Measurements from ENCODE around the gene CALU.

DNA sequence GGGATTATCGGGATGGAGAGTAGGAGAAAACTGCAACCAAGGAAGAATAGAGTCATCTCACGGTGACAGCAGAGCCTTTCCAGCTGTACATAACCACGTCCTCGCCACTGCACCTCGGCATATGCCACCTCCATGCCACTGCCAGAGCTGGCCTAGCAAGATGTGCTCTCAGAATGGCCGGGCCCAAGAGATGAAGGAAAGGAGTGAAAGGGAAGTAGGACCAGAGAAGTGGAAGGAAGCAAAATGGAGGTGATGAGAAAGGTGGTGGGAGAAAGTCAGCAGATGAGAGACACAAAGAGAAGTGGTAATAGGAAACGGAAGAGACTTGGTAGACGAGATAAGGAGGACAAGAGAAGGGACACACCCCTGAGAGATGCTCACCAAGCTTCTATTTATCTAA is 8.0 kb upstream of the CALU start:
- TF ChIP-seq RAD21 (conservative IDR thresholded peaks at IDR 0.05) (no peak), POLR2AphosphoS5 (IDR thresholded peaks at IDR 0.05) (no peak), EP300 (conservative IDR thresholded peaks at IDR 0.05; ENCODE audit: poor library complexity, severe bottlenecking) (no peak), TAF1 (IDR thresholded peaks at IDR 0.05; ENCODE audit: low read depth) (no peak), SMC3 (conservative IDR thresholded peaks at IDR 0.05; ENCODE audit: poor library complexity) (no peak), MXI1 (conservative IDR thresholded peaks at IDR 0.05; ENCODE audit: poor library complexity, severe bottlenecking) (no peak)
- TF ChIP-seq, protein P1, sequence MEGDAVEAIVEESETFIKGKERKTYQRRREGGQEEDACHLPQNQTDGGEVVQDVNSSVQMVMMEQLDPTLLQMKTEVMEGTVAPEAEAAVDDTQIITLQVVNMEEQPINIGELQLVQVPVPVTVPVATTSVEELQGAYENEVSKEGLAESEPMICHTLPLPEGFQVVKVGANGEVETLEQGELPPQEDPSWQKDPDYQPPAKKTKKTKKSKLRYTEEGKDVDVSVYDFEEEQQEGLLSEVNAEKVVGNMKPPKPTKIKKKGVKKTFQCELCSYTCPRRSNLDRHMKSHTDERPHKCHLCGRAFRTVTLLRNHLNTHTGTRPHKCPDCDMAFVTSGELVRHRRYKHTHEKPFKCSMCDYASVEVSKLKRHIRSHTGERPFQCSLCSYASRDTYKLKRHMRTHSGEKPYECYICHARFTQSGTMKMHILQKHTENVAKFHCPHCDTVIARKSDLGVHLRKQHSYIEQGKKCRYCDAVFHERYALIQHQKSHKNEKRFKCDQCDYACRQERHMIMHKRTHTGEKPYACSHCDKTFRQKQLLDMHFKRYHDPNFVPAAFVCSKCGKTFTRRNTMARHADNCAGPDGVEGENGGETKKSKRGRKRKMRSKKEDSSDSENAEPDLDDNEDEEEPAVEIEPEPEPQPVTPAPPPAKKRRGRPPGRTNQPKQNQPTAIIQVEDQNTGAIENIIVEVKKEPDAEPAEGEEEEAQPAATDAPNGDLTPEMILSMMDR (IDR thresholded peaks at IDR 0.05; ENCODE audit: poor library complexity, severe bottlenecking): no peak
- TF ChIP-seq, protein P2, sequence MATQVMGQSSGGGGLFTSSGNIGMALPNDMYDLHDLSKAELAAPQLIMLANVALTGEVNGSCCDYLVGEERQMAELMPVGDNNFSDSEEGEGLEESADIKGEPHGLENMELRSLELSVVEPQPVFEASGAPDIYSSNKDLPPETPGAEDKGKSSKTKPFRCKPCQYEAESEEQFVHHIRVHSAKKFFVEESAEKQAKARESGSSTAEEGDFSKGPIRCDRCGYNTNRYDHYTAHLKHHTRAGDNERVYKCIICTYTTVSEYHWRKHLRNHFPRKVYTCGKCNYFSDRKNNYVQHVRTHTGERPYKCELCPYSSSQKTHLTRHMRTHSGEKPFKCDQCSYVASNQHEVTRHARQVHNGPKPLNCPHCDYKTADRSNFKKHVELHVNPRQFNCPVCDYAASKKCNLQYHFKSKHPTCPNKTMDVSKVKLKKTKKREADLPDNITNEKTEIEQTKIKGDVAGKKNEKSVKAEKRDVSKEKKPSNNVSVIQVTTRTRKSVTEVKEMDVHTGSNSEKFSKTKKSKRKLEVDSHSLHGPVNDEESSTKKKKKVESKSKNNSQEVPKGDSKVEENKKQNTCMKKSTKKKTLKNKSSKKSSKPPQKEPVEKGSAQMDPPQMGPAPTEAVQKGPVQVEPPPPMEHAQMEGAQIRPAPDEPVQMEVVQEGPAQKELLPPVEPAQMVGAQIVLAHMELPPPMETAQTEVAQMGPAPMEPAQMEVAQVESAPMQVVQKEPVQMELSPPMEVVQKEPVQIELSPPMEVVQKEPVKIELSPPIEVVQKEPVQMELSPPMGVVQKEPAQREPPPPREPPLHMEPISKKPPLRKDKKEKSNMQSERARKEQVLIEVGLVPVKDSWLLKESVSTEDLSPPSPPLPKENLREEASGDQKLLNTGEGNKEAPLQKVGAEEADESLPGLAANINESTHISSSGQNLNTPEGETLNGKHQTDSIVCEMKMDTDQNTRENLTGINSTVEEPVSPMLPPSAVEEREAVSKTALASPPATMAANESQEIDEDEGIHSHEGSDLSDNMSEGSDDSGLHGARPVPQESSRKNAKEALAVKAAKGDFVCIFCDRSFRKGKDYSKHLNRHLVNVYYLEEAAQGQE (IDR thresholded peaks at IDR 0.05; ENCODE audit: borderline replicate concordance): no peak
